IMR-90 (cell line): ENCODE measurements around the gene NKAIN1. TPM values are rescaled to one million over a fixed set of nuclear protein-coding genes. Genes with fewer than 3 reads are reported as not detected.

Experiments
- ATAC-seq: fragments of 200-7000 bp; cut with Tn5 transposase; 2 replicates; pipeline ENCODE4 v1.9.1; 2020; ENCODE audit warnings: low read depth, mild to moderate bottlenecking, moderate library complexity
- BruUV-seq: library from RNA; stranded (reverse); fragments of 400-500 nt; replicated peaks from 2 replicates; lab custom pipeline; 2021; lab: Mats Ljungman, UMichigan
- CTCF ChIA-PET: fragments of 300-600 bp; formaldehyde crosslinking; extraction: SDS; loops from one replicate; lab custom pipeline; 2021; ENCODE audit warnings: antibody characterized with exemption; lab: Yijun Ruan, JAX
- POLR2A ChIA-PET: fragments of 300-600 bp; sonication (Branson Sonifier 250); formaldehyde crosslinking; loops from one replicate; lab custom pipeline; 2022; ENCODE audit warnings: antibody characterized with exemption; ENCODE audit not compliant: unreplicated experiment; lab: Charles Lee
- DNase-seq: peaks from one replicate; pipeline ENCODE4 v3.0.0; 2013
- H2AFZ ChIP-seq: replicated peaks from 2 replicates; pipeline ENCODE3; 2013; ENCODE audit warnings: low read length, mild to moderate bottlenecking; ENCODE audit not compliant: poor library complexity
- H2AK5ac ChIP-seq: 2 replicates; pipeline ENCODE4 v1.6.1; 2013; ENCODE audit warnings: low read depth, low read length, inconsistent platforms
- H2AK9ac ChIP-seq: replicated peaks from 2 replicates; pipeline ENCODE3; 2013; ENCODE audit warnings: mild to moderate bottlenecking, low read depth, low read length, moderate library complexity; ENCODE audit not compliant: poor library complexity
- H2BK120ac ChIP-seq: 2 replicates; pipeline ENCODE4 v1.6.1; 2013; ENCODE audit warnings: low read depth, low read length, inconsistent platforms
- H2BK15ac ChIP-seq: 3 replicates; pipeline ENCODE4 v1.6.1; 2013; ENCODE audit warnings: low read depth, low read length, inconsistent platforms
- H2BK20ac ChIP-seq: 2 replicates; pipeline ENCODE4 v1.6.1; 2013; ENCODE audit warnings: low read depth, mild to moderate bottlenecking, inconsistent platforms, low read length, moderate library complexity
- H2BK5ac ChIP-seq: 2 replicates; pipeline ENCODE4 v1.6.1; 2013; ENCODE audit warnings: mild to moderate bottlenecking, low read depth, low read length, inconsistent platforms; ENCODE audit not compliant: poor library complexity, severe bottlenecking
- H3K14ac ChIP-seq: replicated peaks from 2 replicates; pipeline ENCODE4 v1.6.1; 2013; ENCODE audit warnings: low read depth, low read length, inconsistent platforms
- H3K18ac ChIP-seq: 2 replicates; pipeline ENCODE4 v1.6.1; 2013; ENCODE audit warnings: low read depth, low read length, control low read depth
- H3K23ac ChIP-seq: 2 replicates; pipeline ENCODE4 v1.6.1; 2013; ENCODE audit warnings: low read depth, low read length, inconsistent platforms
- H3K27ac ChIP-seq: 2 replicates; pipeline ENCODE4 v1.5.1; 2013; ENCODE audit warnings: mild to moderate bottlenecking, control low read depth, low read length; ENCODE audit not compliant: insufficient read depth
- H3K27me3 ChIP-seq: 2 replicates; pipeline ENCODE4 v1.6.1; 2013; ENCODE audit warnings: low read length; ENCODE audit not compliant: control insufficient read depth, insufficient read depth
- H3K36me3 ChIP-seq: 2 replicates; pipeline ENCODE4 v1.6.1; 2013; ENCODE audit warnings: low read length, mixed read lengths; ENCODE audit not compliant: control insufficient read depth, insufficient read depth
- H3K4ac ChIP-seq: 2 replicates; pipeline ENCODE4 v1.6.1; 2013; ENCODE audit warnings: low read depth, low read length, inconsistent platforms
- H3K4me1 ChIP-seq: 2 replicates; pipeline ENCODE4 v1.6.1; 2013; ENCODE audit warnings: low read length, mixed read lengths; ENCODE audit not compliant: control insufficient read depth, insufficient read depth
- H3K4me2 ChIP-seq: 2 replicates; pipeline ENCODE4 v1.6.1; 2013; ENCODE audit warnings: low read depth, mild to moderate bottlenecking, control low read depth, low read length, moderate library complexity
- H3K4me3 ChIP-seq: 2 replicates; pipeline ENCODE4 v1.5.1; 2013; ENCODE audit warnings: low read depth, mild to moderate bottlenecking, control low read depth, low read length, moderate library complexity; ENCODE audit not compliant: insufficient read depth
- H3K56ac ChIP-seq: 2 replicates; pipeline ENCODE4 v1.6.1; 2013; ENCODE audit warnings: low read length, inconsistent platforms; ENCODE audit not compliant: insufficient read depth; ENCODE audit errors: extremely low read depth
- H3K79me1 ChIP-seq, 2 experiments: 2 replicates each; pipeline ENCODE4 v1.6.1; 2013; ENCODE audit warnings: low read length in 2 of 2, inconsistent platforms in 1 of 2, low read depth in 1 of 2
- H3K9ac ChIP-seq: 2 replicates; pipeline ENCODE4 v1.6.1; 2013; ENCODE audit warnings: low read depth, low read length, control low read depth
- H3K9me1 ChIP-seq: 2 replicates; pipeline ENCODE4 v1.6.1; 2013; ENCODE audit warnings: low read length, inconsistent platforms; ENCODE audit not compliant: insufficient read depth
- H3K9me3 ChIP-seq: 2 replicates; pipeline ENCODE4 v1.6.1; 2013; ENCODE audit warnings: low read length; ENCODE audit not compliant: control insufficient read depth, insufficient read depth
- H4K20me1 ChIP-seq: 2 replicates; pipeline ENCODE4 v1.6.1; 2013; ENCODE audit warnings: low read length, inconsistent platforms; ENCODE audit not compliant: insufficient read depth
- H4K5ac ChIP-seq: 2 replicates; pipeline ENCODE4 v1.6.1; 2013; ENCODE audit warnings: mild to moderate bottlenecking, low read depth, low read length, control low read depth
- H4K8ac ChIP-seq, 2 experiments: 2 replicates each; pipeline ENCODE4 v1.6.1; 2013; ENCODE audit warnings: low read depth in 2 of 2, low read length in 2 of 2, control low read depth in 1 of 2, inconsistent platforms in 1 of 2
- H4K91ac ChIP-seq: 2 replicates; pipeline ENCODE4 v1.6.1; 2013; ENCODE audit warnings: low read depth, low read length, inconsistent platforms; ENCODE audit not compliant: insufficient read depth
- RAD21 ChIP-seq: IDR thresholded peaks from 2 replicates; pipeline ENCODE4 v1.6.1; 2012; ENCODE audit warnings: low read length, improper control_type of control experiment
- RFX5 ChIP-seq: IDR thresholded peaks from 2 replicates; pipeline ENCODE4 v1.8.0; 2012; ENCODE audit warnings: low read depth, mild to moderate bottlenecking, low read length, moderate library complexity
- WGBS, 2 experiments: methylation state at CpG; one replicate each; pipeline versions ENCODE4 v1.1.5 to v1.1.7; 2013; ENCODE audit warnings: missing lambda C conversion rate in 2 of 2; ENCODE audit not compliant: insufficient read length in 1 of 2; ENCODE audit errors: extremely low coverage in 2 of 2; 5-methylcytosine and 5-hydroxymethylcytosine counted together
- dilution Hi-C: fragments of 300-500 bp; cut with HindIII; formaldehyde crosslinking; loops from one replicate; pipeline ENCODE4 v1.14.3; 2018; ENCODE audit warnings: low sequenced_read_pairs; ENCODE audit not compliant: unreplicated experiment
- in situ Hi-C: fragments of 300-500 bp; cut with MboI; formaldehyde crosslinking; loops from 3 replicates; pipeline ENCODE4 v1.14.3; 2019; ENCODE audit warnings: low sequenced_read_pairs, inconsistent platforms, mixed read lengths
- intact Hi-C: fragments of 100-400 bp; cut with micrococcal nuclease; formaldehyde crosslinking; loops from 2 replicates; pipeline ENCODE4 v1.10.0; 2022
- polyA plus RNA-seq, 3 experiments: library from polyadenylated mRNA; depleted of rRNA; stranded (reverse); fragments of >200 nt; gene quantifications; 2 replicates each; pipeline ENCODE4 v1.2.3, GENCODE V29; 2012; ENCODE audit warnings: low replicate concordance in 1 of 3
- total RNA-seq: library from RNA; depleted of rRNA; stranded (reverse); fragments of >200 nt; gene quantifications from 2 replicates; pipeline ENCODE4 v1.2.3, GENCODE V29; 2012

The NKAIN1 gene
- total and polyA plus RNA-seq, 2 of the 4 experiments (the other 2 are of a cell fraction), result under 0.01 to 0.09 TPM

DNA sequence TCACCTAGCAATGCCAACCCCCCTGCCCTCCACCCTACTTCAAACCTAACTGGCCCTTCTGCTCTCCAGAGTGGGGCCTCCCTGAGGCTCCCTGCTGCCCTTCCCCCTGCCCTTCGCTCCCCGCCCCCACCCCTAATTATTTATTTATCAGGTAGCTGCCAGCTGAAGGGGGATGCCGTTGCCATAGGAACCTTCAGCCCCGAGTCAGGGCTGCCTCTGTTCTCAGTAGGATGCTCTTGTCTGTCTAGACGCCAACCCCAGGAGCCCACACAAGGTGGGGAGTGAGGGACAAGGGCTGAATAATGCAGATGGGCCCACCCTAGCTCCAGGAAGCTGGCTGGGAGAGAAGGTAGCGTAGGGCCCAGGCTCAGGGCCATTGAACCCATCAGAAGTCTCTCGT is 41.1 kb downstream of the NKAIN1 start:
- WGBS, 2 experiments, result 80% methylated on average over 1 of the region's 7 CpGs; no CpG with 5 or more reads in 1 of the 2 experiments
- Histone ChIP-seq H2BK20ac (no peak overlapping the region), H3K9ac (no peak overlapping the region), H4K91ac (no peak overlapping the region), H3K56ac (no peak overlapping the region), H2BK15ac (no peak overlapping the region), H3K27me3 (peaks cover 16% of the 10 kb centered on the region; the same call in 1 of the 2 replicates), H3K4me1 (peaks cover 2% of the 10 kb centered on the region; the same call in 1 of the 2 replicates), H3K79me1 (no peaks in the 10 kb centered on the region), H3K4me2 (no peak overlapping the region), H3K27ac (no peak overlapping the region), H4K20me1 (no peaks in the 10 kb centered on the region), H3K14ac (no peak overlapping the region), H3K23ac (no peak overlapping the region), H3K18ac (no peak overlapping the region), H2AK5ac (no peak overlapping the region), H3K9me1 (no peaks in the 10 kb centered on the region), H3K9me3 (no peaks in the 10 kb centered on the region), H2AFZ (no peak overlapping the region), H2BK5ac (no peak overlapping the region), H4K5ac (no peak overlapping the region), H3K4ac (no peak overlapping the region), H2AK9ac (no peak overlapping the region), H3K4me3 (no peak overlapping the region), H3K36me3 (no peaks in the 10 kb centered on the region), H2BK120ac (no peak overlapping the region), H4K8ac (no peak overlapping the region)
- intact Hi-C loops (no loop called here), in situ Hi-C loops (no loop called here), dilution Hi-C loops (no loop called here)
- POLR2A ChIA-PET, result no interaction called here
- TF ChIP-seq RFX5 (no peak), RAD21 (no peak)
- no peak for DNase-seq
- CTCF ChIA-PET, result no interaction called here
- BruUV-seq, result no TSS peak
- ATAC-seq, result no peak
